Measurements from ENCODE around the gene ARHGAP22.

GRCh38 chr10:48414160-48414559 lies 190.7 kb downstream of the ARHGAP22 start:
- TF ChIP-seq POLR2A (IDR thresholded peaks at IDR 0.05; ENCODE audit: low read length) (no peak), GATA1 (IDR thresholded peaks at IDR 0.05; ENCODE audit: low read depth, low read length) (no peak)
